Measurements from ENCODE around the gene CHID1.

The CHID1 gene

DNA sequence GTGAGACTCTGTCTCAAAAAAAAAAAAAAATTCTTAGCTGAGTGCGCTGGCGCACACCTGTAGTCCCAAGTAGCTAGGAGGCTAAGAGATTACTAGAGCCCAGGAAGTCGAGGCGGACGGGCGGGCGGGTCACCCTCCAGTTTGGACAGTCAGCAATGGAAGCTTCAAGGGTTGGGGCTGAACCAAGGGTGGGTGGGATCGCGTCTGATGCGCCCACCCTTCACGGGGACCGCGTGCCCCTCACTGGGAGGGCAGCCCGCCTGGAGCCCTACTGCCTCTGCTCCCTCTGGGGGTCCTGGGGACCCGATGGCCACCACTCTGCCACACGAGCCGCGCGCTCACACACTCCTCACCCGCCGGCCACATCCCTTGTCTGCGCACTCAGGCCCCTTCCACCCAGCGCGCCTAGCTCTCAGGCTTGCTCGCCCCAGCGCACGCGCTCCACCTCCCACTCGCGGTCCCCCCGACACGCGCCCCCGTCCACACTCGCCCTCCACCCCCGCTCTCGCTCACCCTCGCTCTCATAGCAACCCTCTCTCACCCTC, 494 bp downstream of the CHID1 start:
- DNase-seq (ENCODE audit: low read depth) = no peak

GRCh38 chr11:909406-909805, 1.2 kb downstream of the CHID1 start:
- no peak for DNase-seq (ENCODE audit: low read depth)

DNA sequence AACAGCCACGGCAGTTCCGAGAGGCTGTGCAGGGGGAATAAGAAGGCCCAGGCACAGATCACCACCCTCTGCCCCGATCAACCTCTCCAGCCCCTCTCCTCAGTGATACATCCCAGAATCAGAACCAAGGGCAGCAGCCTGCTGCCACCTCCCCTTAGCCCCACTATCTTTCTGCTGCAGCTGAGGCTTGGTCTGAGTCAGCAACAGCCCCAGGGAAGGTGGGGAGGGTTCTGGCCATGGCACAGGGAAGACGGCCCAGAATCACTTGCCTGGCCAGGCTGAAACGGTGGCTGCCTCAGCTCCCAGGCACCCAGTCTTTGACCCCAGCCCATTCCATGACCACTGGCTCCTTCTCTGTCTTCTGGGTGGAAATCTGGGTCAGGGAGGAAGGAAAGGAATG, 2.3 kb downstream of the CHID1 start:
- no peak for DNase-seq (ENCODE audit: low read depth)

GRCh38 chr11:907668-908067, 2.9 kb downstream of the CHID1 start:
- DNase-seq (ENCODE audit: low read depth) = no peak

GRCh38 chr11:905952-906351, 4.7 kb downstream of the CHID1 start:
- no peak for DNase-seq (ENCODE audit: low read depth)

- DNase-seq (ENCODE audit: low read depth) = no peak
Observed at GRCh38 chr11:904380-904779, 6.2 kb downstream of the CHID1 start.

DNA sequence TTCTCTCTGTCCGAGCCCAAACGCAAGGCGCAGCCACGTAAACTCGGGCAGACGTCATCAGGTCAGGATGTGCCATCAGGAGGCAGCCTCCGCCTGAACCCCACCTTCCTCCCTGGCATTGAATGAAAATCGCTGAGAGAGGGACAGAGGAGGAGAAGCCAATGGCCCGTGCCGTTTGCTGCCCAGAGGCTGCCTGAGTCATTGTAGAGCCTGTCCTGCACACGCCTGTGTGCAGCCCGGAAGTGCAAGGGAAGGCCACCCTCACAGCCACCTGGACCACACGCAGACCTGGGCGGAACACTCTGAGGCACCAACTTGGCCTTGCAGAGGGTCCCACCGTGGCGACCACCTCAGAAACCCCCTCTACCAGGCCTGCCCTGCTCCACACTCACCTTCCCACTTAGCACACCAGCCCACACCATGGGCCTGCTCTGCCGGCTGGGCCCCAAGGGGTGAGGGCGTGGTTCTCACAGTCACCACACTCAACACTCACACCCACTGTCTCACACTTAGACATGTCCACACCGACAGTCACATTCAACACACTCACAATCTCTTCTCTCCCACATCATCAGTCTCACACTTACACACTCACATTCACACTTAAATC, 9.1 kb downstream of the CHID1 start:
- DNase-seq (ENCODE audit: low read depth) = no peak

DNA sequence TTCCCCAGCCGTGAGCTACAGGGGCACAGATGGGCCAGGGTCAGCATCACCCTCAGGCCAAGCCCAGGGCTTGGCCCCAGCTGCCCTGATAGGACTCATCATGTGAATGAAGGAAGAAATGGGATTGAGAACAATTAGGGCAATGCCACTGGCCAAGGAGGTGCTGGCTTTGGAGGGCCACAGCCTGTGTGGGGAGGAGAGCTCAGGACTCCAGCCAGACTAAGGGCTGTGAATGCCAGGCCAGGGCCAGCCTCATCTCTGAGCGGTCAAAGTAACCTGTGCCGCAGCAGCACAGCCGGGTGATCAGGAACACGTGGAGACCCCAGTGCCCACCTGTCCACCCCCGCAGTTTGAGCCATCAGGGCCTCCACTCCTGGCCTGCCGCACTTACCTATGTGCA, 10.1 kb downstream of the CHID1 start:
- no peak for DNase-seq (ENCODE audit: low read depth)

DNA sequence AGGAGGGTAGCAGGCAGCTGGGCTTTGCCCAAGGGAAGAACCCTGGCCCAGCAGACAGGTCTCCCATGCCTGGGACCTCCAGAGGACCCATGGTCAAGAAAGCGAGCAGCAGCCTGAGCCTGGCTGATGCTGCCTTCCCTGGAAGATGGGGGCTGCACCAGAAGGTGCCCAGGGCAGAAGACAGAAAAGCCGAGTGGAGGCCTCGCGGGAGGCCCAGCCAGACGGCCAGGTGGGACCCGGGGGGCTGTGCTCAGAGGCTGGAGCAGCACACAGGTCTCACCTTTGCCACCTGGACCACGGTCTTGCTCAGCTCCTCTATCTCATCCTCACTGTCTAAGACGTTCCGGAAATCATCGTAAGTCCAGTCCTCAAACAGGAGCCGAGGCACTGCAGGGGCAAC, 10.9 kb downstream of the CHID1 start:
- DNase-seq (ENCODE audit: low read depth) = no peak

- DNase-seq (ENCODE audit: low read depth) = no peak
Observed at GRCh38 chr11:898540-899190, 11.9 kb downstream of the CHID1 start.

DNA sequence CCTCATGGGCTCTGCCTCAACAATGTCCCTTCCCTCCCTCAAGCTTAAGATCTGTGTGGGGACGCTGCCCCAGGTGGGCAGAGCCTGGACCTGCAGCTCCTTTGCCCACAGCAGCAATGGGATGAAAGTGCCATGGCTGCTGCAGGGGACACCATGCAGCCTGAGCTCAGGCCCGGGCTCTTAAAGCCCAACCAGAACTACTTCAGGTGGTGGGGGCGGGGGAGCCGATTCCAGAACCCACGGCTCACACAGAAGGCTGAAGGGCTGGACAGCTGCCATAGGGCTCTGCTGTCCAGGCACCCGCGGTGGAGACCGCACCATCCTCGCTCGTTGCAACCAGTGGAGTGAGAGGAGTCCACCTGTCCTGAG, 12.5 kb downstream of the CHID1 start:
- no peak for DNase-seq (ENCODE audit: low read depth)

- DNase-seq (ENCODE audit: low read depth) = no peak
Observed at GRCh38 chr11:897253-898142, 13.1 kb downstream of the CHID1 start.

- DNase-seq (ENCODE audit: low read depth) = no peak
Observed at GRCh38 chr11:895331-896110, 15.1 kb downstream of the CHID1 start.

- no peak for DNase-seq (ENCODE audit: low read depth)
Observed at GRCh38 chr11:894575-895201, 15.9 kb downstream of the CHID1 start.

GRCh38 chr11:893008-893654, 17.5 kb downstream of the CHID1 start:
- DNase-seq (ENCODE audit: low read depth) = no peak

DNA sequence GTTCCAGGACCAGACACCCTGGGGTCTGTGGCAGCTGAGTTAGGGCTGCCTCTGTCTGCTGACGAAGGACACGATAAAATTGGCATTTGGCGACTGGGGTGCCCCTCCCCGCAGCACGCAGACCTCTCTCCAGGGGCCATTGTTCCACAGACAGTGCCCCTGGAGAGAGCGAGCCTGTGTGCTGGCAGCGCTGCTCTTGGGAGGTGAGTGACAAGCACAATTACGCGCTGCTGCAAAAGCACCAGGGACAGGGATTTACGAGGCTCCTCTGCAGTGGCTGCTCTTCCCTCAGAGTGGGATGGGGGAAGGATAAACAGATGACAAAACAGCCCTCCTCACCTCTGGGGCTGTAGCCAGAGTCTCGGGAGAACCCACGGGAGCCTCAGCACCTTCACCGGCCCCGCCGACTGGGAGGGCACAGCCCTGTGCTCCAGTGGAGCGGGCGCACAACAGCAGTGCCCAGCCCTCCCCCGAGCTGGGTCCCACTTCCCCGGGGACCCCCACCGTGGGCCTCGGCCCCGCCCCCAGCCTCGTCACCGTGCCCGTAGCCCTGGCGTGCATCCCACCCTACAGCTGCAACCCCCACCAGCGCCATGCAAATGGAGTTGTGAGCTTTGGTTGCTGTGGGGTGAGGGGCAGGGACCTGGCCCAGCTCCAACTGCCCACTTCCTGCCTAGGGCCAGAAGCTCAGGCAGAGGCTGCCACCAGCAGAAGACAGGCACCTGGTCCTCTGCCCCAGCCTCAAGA, 19.6 kb downstream of the CHID1 start:
- DNase-seq (ENCODE audit: low read depth) = no peak

DNA sequence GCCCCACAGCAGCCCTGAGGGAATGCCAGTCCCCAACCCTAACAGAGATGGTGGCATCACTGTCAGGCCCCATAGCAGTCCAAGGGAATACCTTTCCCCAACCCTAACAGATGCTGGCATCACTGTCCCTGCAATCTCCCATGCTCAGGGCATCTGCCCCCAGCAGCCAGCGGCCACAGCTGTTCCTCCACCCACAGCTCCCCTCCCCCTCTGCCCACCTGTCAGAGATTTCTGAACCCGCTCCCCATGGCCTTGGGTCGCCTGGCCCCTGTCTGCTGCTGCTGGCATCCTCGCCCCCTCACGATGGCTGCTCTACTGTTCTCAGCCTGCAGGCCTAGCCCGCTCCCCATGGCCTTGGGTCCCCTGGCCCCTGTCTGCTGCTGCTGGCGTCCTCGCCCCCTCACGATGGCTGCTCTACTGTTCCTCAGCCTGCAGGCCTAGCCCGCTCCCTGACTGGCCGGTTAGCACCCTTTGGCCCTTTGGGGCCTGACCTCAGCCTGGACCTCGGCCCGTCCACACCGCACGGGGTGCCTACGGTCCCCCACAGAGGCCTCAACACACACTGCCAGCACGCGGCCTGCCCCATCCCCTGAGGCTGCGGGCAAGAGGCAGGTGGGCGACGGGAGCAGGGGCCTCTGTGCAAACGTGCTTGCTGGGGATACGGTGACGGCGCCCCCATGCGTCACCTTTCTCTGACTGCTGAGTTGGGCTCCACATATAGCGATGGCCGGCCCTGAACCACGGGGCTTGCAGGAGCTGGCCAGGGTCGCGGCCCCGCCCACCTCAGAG, 20.7 kb downstream of the CHID1 start:
- DNase-seq (ENCODE audit: low read depth) = no peak

GRCh38 chr11:889257-889656, 21.4 kb downstream of the CHID1 start:
- no peak for DNase-seq (ENCODE audit: low read depth)

Measured in stimulated activated CD8-positive, alpha-beta memory T cell treated with anti-CD3 and anti-CD28 coated beads, Interleukin-12 subunit alpha, Interleukin-12 subunit beta, amount 100 ng/mL, for 1 hour (primary cell).